Prostate gland (tissue), 2 donors: ENCODE measurements around the gene HSBP1L1. TPM values are rescaled to one million over a fixed set of nuclear protein-coding genes. Genes with fewer than 3 reads are reported as not detected.

Experiments used
- DNase-seq: peaks from one replicate; pipeline ENCODE4 v3.0.0-alpha.2; 2019; ENCODE audit warnings: low spot score
- H3K27ac ChIP-seq, 2 donors: fragments of 200-600 bp; sonication (generic); 2 replicates each; pipeline ENCODE4 v1.5.1; 2017 to 2019
- H3K27me3 ChIP-seq: fragments of 200-600 bp; sonication (generic); replicated peaks from 2 replicates; pipeline ENCODE4 v1.5.1; 2019; ENCODE audit not compliant: insufficient read depth
- H3K36me3 ChIP-seq, 2 donors: fragments of 200-600 bp; sonication (generic); 1 replicate in 1 of 2; 2 replicates in 1 of 2; pipeline versions ENCODE4 v1.5.1 to v1.8.1; 2017 to 2019
- H3K4me1 ChIP-seq: fragments of 200-600 bp; sonication (generic); replicated peaks from 2 replicates; pipeline ENCODE4 v1.5.1; 2019
- H3K4me3 ChIP-seq, 2 donors: fragments of 200-600 bp; sonication (generic); 2 replicates each; pipeline ENCODE4 v1.5.1; 2017 to 2019
- H3K9me3 ChIP-seq: fragments of 200-600 bp; sonication (generic); 2 replicates; pipeline ENCODE4 v1.5.1; 2017
- CTCF ChIP-seq, 4 experiments: fragments of 200-600 bp in 2 of 4; fragments of 450-650 bp in 2 of 4; sonication (generic) in 2 of 4; IDR thresholded peaks; 1 replicate in 3 of 4; 2 replicates in 1 of 4; pipeline ENCODE4 v1.5.1; 2016 to 2019; ENCODE audit warnings: antibody characterized with exemption in 4 of 4, mild to moderate bottlenecking in 2 of 4, moderate library complexity in 2 of 4
- POLR2A ChIP-seq: fragments of 450-650 bp; IDR thresholded peaks from one replicate; pipeline ENCODE4 v1.6.1; 2016; ENCODE audit warnings: antibody characterized with exemption, mild to moderate bottlenecking
- POLR2AphosphoS5 ChIP-seq: sonication (generic); formaldehyde crosslinking; IDR thresholded peaks from one replicate; pipeline ENCODE4 v1.6.1; 2017; ENCODE audit warnings: antibody characterized with exemption
- whole genome bisulfite sequencing: methylation state at CpG from one replicate; pipeline ENCODE4 v1.1.5; 2018; 5-methylcytosine and 5-hydroxymethylcytosine counted together
- intact Hi-C: fragments of 100-400 bp; cut with DNase I; formaldehyde crosslinking; loops from one replicate; pipeline ENCODE4 v1.14.2; 2022
- total RNA-seq, 2 donors: library from RNA; depleted of rRNA; stranded (reverse); fragments of >200 nt; gene quantifications; one replicate each; pipeline ENCODE4 v1.1.0, GENCODE V29; 2016

Gene HSBP1L1
- total RNA-seq, 2 donors from 2014 or later: 20.4 to 66.9 TPM

GRCh38 chr18:79938196-79938595 is 26.2 kb upstream of the HSBP1L1 start:
- H3K4me1 ChIP-seq: peaks cover 3% of the 10 kb centered on the region
- 92% methylated on average over 9 of the region's 9 CpGs for WGBS
- DNase-seq: no peak
- no peak for TF ChIP-seq CTCF (IDR thresholded peaks at IDR 0.05)
- no peak for TF ChIP-seq POLR2AphosphoS5
- intact Hi-C loops: no loop called here
- no peak overlapping the region for H3K4me3 ChIP-seq
- H3K27ac ChIP-seq: no peak overlapping the region
- H3K36me3 ChIP-seq: no peaks in the 10 kb centered on the region
- no peaks in the 10 kb centered on the region for H3K9me3 ChIP-seq
- no peaks in the 10 kb centered on the region for H3K27me3 ChIP-seq

- Histone ChIP-seq H3K36me3 (no peaks in the 10 kb centered on the region), H3K4me3 (no peak overlapping the region), H3K27me3 (no peaks in the 10 kb centered on the region), H3K27ac (no peak overlapping the region), H3K9me3 (no peaks in the 10 kb centered on the region), H3K4me1 (peaks cover 3% of the 10 kb centered on the region)
- intact Hi-C loops: no loop called here
- 41% methylated on average over 5 of the region's 5 CpGs for WGBS
- peak; percentile 60 for DNase-seq
- TF ChIP-seq POLR2AphosphoS5 (peak; percentile 73), CTCF (IDR thresholded peaks at IDR 0.05) (no peak), POLR2A (no peak)
Observed at GRCh38 chr18:79939096-79939495, 25.3 kb upstream of the HSBP1L1 start.

GRCh38 chr18:79940126-79940813 is 24.2 kb upstream of the HSBP1L1 start:
- no peak for DNase-seq
- H3K4me3 ChIP-seq: no peak overlapping the region
- 93% methylated on average over 18 of the region's 18 CpGs for WGBS
- no peaks in the 10 kb centered on the region for H3K27me3 ChIP-seq
- TF ChIP-seq CTCF (IDR thresholded peaks at IDR 0.05) (no peak), POLR2AphosphoS5 (no peak), POLR2A (no peak)
- H3K27ac ChIP-seq: no peak overlapping the region
- H3K36me3 ChIP-seq: no peaks in the 10 kb centered on the region
- intact Hi-C loops: loop anchor here (10.0 kb wide), 1 partner anchor 255 kb away; no protein-coding TSS in a partner anchor
- peaks cover 3% of the 10 kb centered on the region for H3K4me1 ChIP-seq
- no peaks in the 10 kb centered on the region for H3K9me3 ChIP-seq

GRCh38 chr18:79940814-79941472 is 23.5 kb upstream of the HSBP1L1 start:
- Histone ChIP-seq H3K36me3 (no peaks in the 10 kb centered on the region), H3K27me3 (no peaks in the 10 kb centered on the region), H3K4me3 (no peak overlapping the region), H3K4me1 (peaks cover 3% of the 10 kb centered on the region), H3K27ac (no peak overlapping the region), H3K9me3 (no peaks in the 10 kb centered on the region)
- DNase-seq: no peak
- WGBS: 66% methylated on average over 17 of the region's 17 CpGs
- no peak for TF ChIP-seq POLR2AphosphoS5
- no peak for TF ChIP-seq CTCF (IDR thresholded peaks at IDR 0.05)
- no peak for TF ChIP-seq POLR2A
- intact Hi-C loops: loop anchor here (10.0 kb wide), 1 partner anchor 256 kb away; no protein-coding TSS in a partner anchor
